HepG2 (cell line): Measurements from ENCODE around the gene HSPB8. TPM values are rescaled to one million over a fixed set of nuclear protein-coding genes. Genes with fewer than 3 reads are reported as not detected.

Source experiments
- ATAC-seq: fragments of 200-7000 bp; cut with Tn5 transposase; 3 replicates; pipeline ENCODE4 v1.9.1; 2020; ENCODE audit warnings: mild to moderate bottlenecking, moderate library complexity
- BruUV-seq: library from RNA; stranded (reverse); fragments of 400-500 nt; replicated peaks from 2 replicates; lab custom pipeline; 2021; lab: Mats Ljungman, UMichigan
- CTCF ChIA-PET: fragments of 300-600 bp; formaldehyde crosslinking; extraction: SDS; loops from one replicate; lab custom pipeline; 2021; ENCODE audit warnings: low total read pairs, inconsistent platforms, low intra/inter-chr PET ratio; lab: Yijun Ruan, JAX
- POLR2A ChIA-PET: fragments of 350-600 bp; sonication (Branson Sonifier 250); formaldehyde crosslinking; loops from one replicate; lab custom pipeline; 2020; ENCODE audit warnings: antibody characterized with exemption, inconsistent platforms; lab: Yijun Ruan, JAX
- DNase-seq: peaks from one replicate; pipeline ENCODE4 v3.0.0-alpha.2; 2015; ENCODE audit warnings: low spot score
- FAIRE-seq: peaks from 3 replicates; lab custom pipeline; 2011; peaks lifted over from hg19 to GRCh38; lab: Jason Lieb, UNC
- H2AFZ ChIP-seq: one replicate; pipeline ENCODE4 v1.6.1; 2011; ENCODE audit warnings: low read length, inconsistent platforms
- H3K27ac ChIP-seq: fragments of 300-600 bp; 3 replicates; pipeline ENCODE4 v1.8.0; 2011; ENCODE audit warnings: mixed run types, mild to moderate bottlenecking, mixed read lengths, low read length, inconsistent platforms; ENCODE audit not compliant: insufficient read depth; ENCODE audit errors: extremely low read length
- H3K27me3 ChIP-seq, 2 experiments: fragments of 200-600 bp in 1 of 2; 2 replicates in 1 of 2; 3 replicates in 1 of 2; pipeline versions ENCODE4 v1.6.0 to v1.8.0; 2011; ENCODE audit warnings: low read length in 2 of 2, mild to moderate bottlenecking in 2 of 2, moderate library complexity in 2 of 2, inconsistent platforms in 1 of 2; ENCODE audit not compliant: insufficient read depth in 2 of 2, control insufficient read depth in 1 of 2
- H3K36me3 ChIP-seq, 2 experiments: fragments of 200-600 bp in 1 of 2; replicated peaks in 1 of 2; 2 replicates in 1 of 2; 3 replicates in 1 of 2; pipeline versions ENCODE4 v1.5.1 to v1.8.0; 2011; ENCODE audit warnings: low read length in 2 of 2, inconsistent platforms in 1 of 2; ENCODE audit not compliant: insufficient read depth in 2 of 2, control insufficient read depth in 1 of 2
- H3K4me1 ChIP-seq: 2 replicates; pipeline ENCODE4 v1.5.1; 2012; ENCODE audit warnings: low read length, inconsistent platforms; ENCODE audit not compliant: insufficient read depth
- H3K4me2 ChIP-seq: 2 replicates; pipeline ENCODE4 v1.6.0; 2011; ENCODE audit warnings: low read depth, low read length, inconsistent platforms
- H3K4me3 ChIP-seq, 3 experiments: fragments of 200-600 bp in 1 of 3; sonication (generic), shearing (Covaris generic) in 1 of 3; replicated peaks in 1 of 3; 2 replicates each; pipeline ENCODE4 v1.5.1; 2011 to 2016; ENCODE audit warnings: low read length in 3 of 3, inconsistent platforms in 2 of 3, low read depth in 2 of 3, mild to moderate bottlenecking in 2 of 3, control low read depth in 1 of 3, mixed read lengths in 1 of 3; ENCODE audit not compliant: insufficient read depth in 1 of 3
- H3K79me2 ChIP-seq: one replicate; pipeline ENCODE4 v1.6.1; 2011; ENCODE audit warnings: low read length, inconsistent platforms; ENCODE audit not compliant: insufficient read depth
- H3K9ac ChIP-seq: 2 replicates; pipeline ENCODE4 v1.6.0; 2011; ENCODE audit warnings: mild to moderate bottlenecking, low read depth, low read length, inconsistent platforms; ENCODE audit not compliant: insufficient read depth
- H3K9me3 ChIP-seq: 2 replicates; pipeline ENCODE4 v1.5.1; 2012; ENCODE audit warnings: mild to moderate bottlenecking, low read length
- H4K20me1 ChIP-seq: 2 replicates; pipeline ENCODE4 v1.6.0; 2011; ENCODE audit warnings: inconsistent platforms, mild to moderate bottlenecking, low read length, moderate library complexity; ENCODE audit not compliant: insufficient read depth
- HNRNPLL ChIP-seq: fragments of 200-400 bp; formaldehyde crosslinking; IDR thresholded peaks from 2 replicates; pipeline ENCODE4 v1.6.1; 2017; ENCODE audit warnings: mild to moderate bottlenecking, low read depth, low read length; ENCODE audit not compliant: poor library complexity, severe bottlenecking
- KMT2A ChIP-seq: sonication (generic); formaldehyde crosslinking; IDR thresholded peaks from 2 replicates; pipeline ENCODE4 v1.4.0; 2020; ENCODE audit warnings: missing genetic modification reagents
- NFYC ChIP-seq: IDR thresholded peaks from 2 replicates; pipeline ENCODE4 v1.6.1; 2016; ENCODE audit warnings: missing genetic modification reagents, missing compliant biosample characterization
- RORA ChIP-seq: sonication (generic); formaldehyde crosslinking; IDR thresholded peaks from 2 replicates; pipeline ENCODE4 v1.5.0; 2020; ENCODE audit warnings: mild to moderate bottlenecking, missing genetic modification reagents, moderate library complexity
- TAF15 ChIP-seq: fragments of 200-400 bp; formaldehyde crosslinking; IDR thresholded peaks from one replicate; pipeline ENCODE4 v1.6.1; 2018; ENCODE audit warnings: mild to moderate bottlenecking, low read depth, low read length; ENCODE audit not compliant: poor library complexity, severe bottlenecking
- ZNF253 ChIP-seq: sonication (generic); formaldehyde crosslinking; IDR thresholded peaks from 2 replicates; pipeline ENCODE4 v1.8.0; 2022; ENCODE audit warnings: mild to moderate bottlenecking, missing genetic modification reagents, borderline replicate concordance
- WGBS: methylation state at CpG from one replicate; pipeline ENCODE4 v1.1.6; 2017; ENCODE audit warnings: low lambda C conversion rate; 5-methylcytosine and 5-hydroxymethylcytosine counted together
- in situ Hi-C: cut with HindIII; loops from 2 replicates; pipeline ENCODE4 v1.10.0; 2017; ENCODE audit warnings: low pct_unique_long_range_greater_than_20kb; ENCODE audit not compliant: extremely low pct_ligation_motif_present
- intact Hi-C: fragments of 100-400 bp; cut with micrococcal nuclease; formaldehyde crosslinking; loops from one replicate; pipeline ENCODE4 v1.10.0; 2022; ENCODE audit not compliant: unreplicated experiment
- polyA plus RNA-seq, 8 experiments: library from polyadenylated mRNA; depleted of rRNA in 3 of 8; stranded (reverse) in 7 of 8; unstranded in 1 of 8; fragments of >200 nt; fragmentation: Illumina TruSeq in 4 of 8; extraction: Trizol in 4 of 8; gene quantifications; 2 replicates each; pipeline versions ENCODE4 v1.2.1 to v1.2.3, GENCODE V29; 2011 to 2016; ENCODE audit warnings: low read depth in 4 of 8, missing spikeins in 1 of 8, mixed read lengths in 1 of 8; ENCODE audit not compliant: insufficient read depth in 1 of 8
- total RNA-seq, 5 experiments: library from RNA; depleted of rRNA; stranded (reverse); fragments of >200 nt; fragmentation: Illumina TruSeq; extraction: Trizol; gene quantifications; 2 replicates each; pipeline ENCODE4 v1.2.3, GENCODE V29; 2016; ENCODE audit warnings: low read depth in 1 of 5
- TF ChIP-seq, protein P1 (sequence below): sonication (generic); formaldehyde crosslinking; IDR thresholded peaks from 2 replicates; pipeline ENCODE4 v1.4.0; 2020; ENCODE audit warnings: mild to moderate bottlenecking, low read depth, missing genetic modification reagents

HSPB8 gene
- total and polyA plus RNA-seq, 2 of the 13 experiments (the other 11 are each of a cell fraction or from before 2014, with no cell fraction given) = 0.49 to 0.54 TPM

DNA sequence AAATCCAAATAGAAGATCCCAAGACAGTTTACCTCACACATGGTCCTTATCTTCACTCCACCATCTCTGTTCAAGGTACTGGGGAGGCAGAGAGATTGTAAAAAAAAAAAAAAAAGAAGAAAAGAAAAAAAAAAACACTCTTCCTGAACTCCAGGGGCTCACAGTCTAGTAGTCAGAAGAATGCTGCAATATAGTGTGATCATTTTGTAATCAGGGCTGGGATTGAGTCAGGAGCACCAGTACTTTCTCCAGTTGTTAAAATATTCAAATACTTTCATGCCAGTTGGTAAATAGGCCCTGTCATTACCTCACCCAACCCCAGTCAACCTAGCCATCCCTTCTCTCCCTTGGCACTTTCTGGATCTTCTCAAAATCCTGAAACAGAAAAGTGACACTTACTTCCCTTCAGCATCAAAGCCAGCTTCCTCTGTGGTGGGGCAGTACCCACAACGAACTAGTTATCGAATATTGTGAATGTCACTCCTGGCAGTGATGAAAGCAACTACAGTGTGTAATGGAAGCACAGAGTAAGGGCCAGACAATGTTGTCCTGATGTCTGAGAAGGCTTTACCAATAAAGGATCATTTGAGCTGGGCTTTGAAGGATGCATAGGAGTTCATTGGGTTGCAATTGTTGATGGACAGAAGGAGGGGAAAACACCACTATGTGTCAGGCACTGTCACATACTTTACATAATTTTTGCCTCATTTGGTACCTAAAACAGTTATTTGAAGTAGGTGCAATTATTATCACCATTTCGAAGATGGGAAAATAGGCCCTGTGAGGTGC is 44.3 kb upstream of the HSPB8 start (continued):
- TF ChIP-seq ZNF253 (CRISPR knock-in tag) = no peak
- TF ChIP-seq RORA = no peak
- TF ChIP-seq HNRNPLL = no peak
- no peak for TF ChIP-seq NFYC (CRISPR knock-in tag)
- TF ChIP-seq TAF15 = no peak
- TF ChIP-seq, protein P1, sequence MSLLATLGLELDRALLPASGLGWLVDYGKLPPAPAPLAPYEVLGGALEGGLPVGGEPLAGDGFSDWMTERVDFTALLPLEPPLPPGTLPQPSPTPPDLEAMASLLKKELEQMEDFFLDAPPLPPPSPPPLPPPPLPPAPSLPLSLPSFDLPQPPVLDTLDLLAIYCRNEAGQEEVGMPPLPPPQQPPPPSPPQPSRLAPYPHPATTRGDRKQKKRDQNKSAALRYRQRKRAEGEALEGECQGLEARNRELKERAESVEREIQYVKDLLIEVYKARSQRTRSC (CRISPR knock-in tag) = no peak

- Histone ChIP-seq H3K79me2 (no peaks in the 10 kb centered on the region), H3K4me1 (no peaks in the 10 kb centered on the region), H3K27me3 (no peaks in the 10 kb centered on the region), H3K27ac (no peak overlapping the region), H3K4me3 (no peak overlapping the region), H2AFZ (no peak overlapping the region), H3K4me2 (no peak overlapping the region), H3K9me3 (no peaks in the 10 kb centered on the region), H3K36me3 (no peaks in the 10 kb centered on the region), H4K20me1 (no peaks in the 10 kb centered on the region), H3K9ac (no peak overlapping the region)
- no peak for DNase-seq
- intact Hi-C loops = no loop called here
- WGBS = 6% methylated on average over 4 of the region's 4 CpGs
- in situ Hi-C loops = no loop called here
- no peak for FAIRE-seq
- TF ChIP-seq KMT2A (CRISPR knock-in tag) = no peak
- no peak for ATAC-seq
- ChIA-PET CTCF (no interaction called here), POLR2A (no interaction called here)
- no TSS peak for BruUV-seq
Observed at GRCh38 chr12:119136811-119137410, 41.8 kb upstream of the HSPB8 start.
